GM18508 (cell line): ENCODE results near the gene DPP4.

ENCODE experiments used
- ATAC-seq: cut with Tn5 transposase; IDR thresholded peaks from one replicate; pipeline ENCODE4 v1.9.1; 2021; ENCODE audit warnings: moderate number of reproducible peaks; ENCODE audit not compliant: insufficient read depth, unreplicated experiment

DPP4 gene

GRCh38 chr2:162086904-162087303 is 12.9 kb upstream of the DPP4 start:
- no peak for ATAC-seq

- no peak for ATAC-seq
These were observed 11.3 kb upstream of the DPP4 start for GRCh38 chr2:162085090-162085891.

GRCh38 chr2:162084536-162084935 is 10.5 kb upstream of the DPP4 start:
- no peak for ATAC-seq

- ATAC-seq = no peak
These were observed 8.7 kb upstream of the DPP4 start for GRCh38 chr2:162082681-162083080.

- no peak for ATAC-seq
These were observed 8.0 kb upstream of the DPP4 start for GRCh38 chr2:162082036-162082435.

GRCh38 chr2:162079514-162079913 is 5.5 kb upstream of the DPP4 start:
- no peak for ATAC-seq

- ATAC-seq = no peak
These were observed 1.7 kb upstream of the DPP4 start for GRCh38 chr2:162075689-162076132.

- no peak for ATAC-seq
These were observed 1.1 kb upstream of the DPP4 start for GRCh38 chr2:162074928-162075688.

- ATAC-seq = no peak
These were observed 549 bp upstream of the DPP4 start for GRCh38 chr2:162074632-162074895.

- ATAC-seq = no peak
These were observed 783 bp downstream of the DPP4 start for GRCh38 chr2:162072976-162073887.

- peak; percentile 69 for ATAC-seq
These were observed 1.8 kb downstream of the DPP4 start for GRCh38 chr2:162072181-162072702.

- no peak for ATAC-seq
These were observed 3.0 kb downstream of the DPP4 start for GRCh38 chr2:162071001-162071400.

- no peak for ATAC-seq
These were observed 3.6 kb downstream of the DPP4 start for GRCh38 chr2:162070228-162070936.

- ATAC-seq = no peak
These were observed 4.6 kb downstream of the DPP4 start for GRCh38 chr2:162069267-162069903.

- ATAC-seq = no peak
These were observed 6.4 kb downstream of the DPP4 start for GRCh38 chr2:162067596-162067995.

- no peak for ATAC-seq
These were observed 8.2 kb downstream of the DPP4 start for GRCh38 chr2:162065767-162066166.

- peak; percentile 34 for ATAC-seq
These were observed 10.1 kb downstream of the DPP4 start for GRCh38 chr2:162063899-162064298.

- no peak for ATAC-seq
These were observed 10.7 kb downstream of the DPP4 start for GRCh38 chr2:162063281-162063680.

GRCh38 chr2:162062559-162062958 is 11.5 kb downstream of the DPP4 start:
- peak; percentile 26 for ATAC-seq
